K562 (cell line): ENCODE measurements around the gene MASP1. TPM values are rescaled to one million over a fixed set of nuclear protein-coding genes. Genes with fewer than 3 reads are reported as not detected.

Source experiments
- ATAC-seq: fragments of 200-7000 bp; cut with Tn5 transposase; 3 replicates; pipeline ENCODE4 v1.9.1; 2020; ENCODE audit warnings: moderate library complexity
- BruUV-seq: library from RNA; stranded (reverse); fragments of 400-500 nt; replicated peaks from 2 replicates; lab custom pipeline; 2021; lab: Mats Ljungman, UMichigan
- CTCF ChIA-PET: fragments of 300-600 bp; formaldehyde crosslinking; extraction: SDS; loops from one replicate; lab custom pipeline; 2021; ENCODE audit warnings: low intra/inter-chr PET ratio; lab: Yijun Ruan, JAX
- POLR2A ChIA-PET: fragments of 300-600, 350-650 bp; sonication (Branson Sonifier 250); formaldehyde crosslinking; extraction: SDS; loops from one replicate; lab custom pipeline; 2021; ENCODE audit warnings: antibody characterized with exemption, inconsistent platforms; lab: Yijun Ruan, JAX
- DNase-seq, 4 experiments: peaks; one replicate each; pipeline versions ENCODE4 v3.0.0 to v3.0.0-alpha.2; 2011 to 2018; ENCODE audit warnings: low spot score in 3 of 4, mixed read lengths in 3 of 4; ENCODE audit errors: extremely low read depth in 1 of 4
- FAIRE-seq: peaks from 2 replicates; lab custom pipeline; 2011; peaks lifted over from hg19 to GRCh38; lab: Jason Lieb, UNC
- H2AFZ ChIP-seq: 2 replicates; pipeline ENCODE4 v1.6.0; 2011; ENCODE audit warnings: low read depth, low read length, control low read depth, inconsistent platforms
- H3K27ac ChIP-seq: fragments of 200-600 bp; 3 replicates; pipeline ENCODE4 v1.8.0; 2011; ENCODE audit warnings: low read depth, mild to moderate bottlenecking, control low read depth, inconsistent platforms, low read length, moderate library complexity, mixed read lengths; ENCODE audit errors: extremely low read depth
- H3K27me3 ChIP-seq, 2 experiments: fragments of 300-600 bp in 1 of 2; 2 replicates in 1 of 2; 3 replicates in 1 of 2; pipeline versions ENCODE4 v1.6.0 to v1.8.0; 2011; ENCODE audit warnings: inconsistent platforms in 2 of 2, low read length in 2 of 2, mild to moderate bottlenecking in 1 of 2, mixed read lengths in 1 of 2, moderate library complexity in 1 of 2; ENCODE audit not compliant: control insufficient read depth in 2 of 2, insufficient read depth in 2 of 2
- H3K36me3 ChIP-seq: fragments of 300-600 bp; 3 replicates; pipeline ENCODE4 v1.8.0; 2011; ENCODE audit warnings: mild to moderate bottlenecking, low read length, inconsistent platforms; ENCODE audit not compliant: control insufficient read depth, insufficient read depth
- H3K4me1 ChIP-seq, 2 experiments: fragments of 200-600 bp in 1 of 2; replicated peaks in 1 of 2; 2 replicates in 1 of 2; 3 replicates in 1 of 2; pipeline versions ENCODE4 v1.5.1 to v1.8.0; 2011; ENCODE audit warnings: inconsistent platforms in 2 of 2, low read length in 2 of 2, mild to moderate bottlenecking in 1 of 2, mixed read lengths in 1 of 2, moderate library complexity in 1 of 2; ENCODE audit not compliant: control insufficient read depth in 2 of 2, insufficient read depth in 2 of 2
- H3K4me2 ChIP-seq: 2 replicates; pipeline ENCODE4 v1.6.1; 2011; ENCODE audit warnings: low read length, control low read depth, inconsistent platforms, mixed read lengths; ENCODE audit not compliant: insufficient read depth
- H3K4me3 ChIP-seq: fragments of 200-600 bp; sonication (generic), shearing (Covaris generic); 2 replicates; pipeline ENCODE4 v1.5.1; 2016; ENCODE audit warnings: control low read depth, inconsistent platforms
- H3K79me2 ChIP-seq: fragments of 200-600 bp; 3 replicates; pipeline ENCODE4 v1.8.0; 2011; ENCODE audit warnings: low read length, inconsistent platforms; ENCODE audit not compliant: control insufficient read depth, insufficient read depth
- H3K9ac ChIP-seq, 2 experiments: 2 replicates each; pipeline versions ENCODE4 v1.6.0 to v1.6.1; 2011; ENCODE audit warnings: low read depth in 2 of 2, low read length in 2 of 2, control low read depth in 1 of 2, inconsistent platforms in 1 of 2, mild to moderate bottlenecking in 1 of 2, mixed read lengths in 1 of 2; ENCODE audit not compliant: insufficient read depth in 1 of 2
- H3K9me1 ChIP-seq: one replicate; pipeline ENCODE4 v1.6.0; 2011; ENCODE audit warnings: inconsistent platforms, mild to moderate bottlenecking, low read length, moderate library complexity; ENCODE audit not compliant: control insufficient read depth, insufficient read depth
- H3K9me3 ChIP-seq: replicated peaks from 2 replicates; pipeline ENCODE4 v1.5.1; 2011; ENCODE audit warnings: low read depth, low read length, inconsistent platforms; ENCODE audit not compliant: control insufficient read depth, insufficient read depth
- H4K20me1 ChIP-seq: replicated peaks from 2 replicates; pipeline ENCODE4 v1.6.1; 2011; ENCODE audit warnings: low read length, inconsistent platforms, mixed read lengths; ENCODE audit not compliant: control insufficient read depth, insufficient read depth
- CBFA2T2 ChIP-seq: fragments of 450-650 bp; conservative IDR thresholded peaks from 2 replicates; pipeline ENCODE4 v1.6.1; 2017; ENCODE audit warnings: mild to moderate bottlenecking
- CBX8 ChIP-seq: fragments of 200-600 bp; sonication (generic); IDR thresholded peaks from 2 replicates; pipeline ENCODE4 v1.6.1; 2012; ENCODE audit warnings: borderline replicate concordance, mixed run types, low read depth, mild to moderate bottlenecking, moderate library complexity, mixed read lengths, low read length, control low read depth, inconsistent platforms; ENCODE audit not compliant: poor library complexity, severe bottlenecking; ENCODE audit errors: extremely low read depth
- CXXC5 ChIP-seq: fragments of 250-450 bp; sonication (Bioruptor Pico); IDR thresholded peaks from 2 replicates; pipeline ENCODE4 v1.8.0; 2022; ENCODE audit warnings: inconsistent platforms, mild to moderate bottlenecking, moderate library complexity
- EZH2 ChIP-seq: IDR thresholded peaks from 2 replicates; pipeline ENCODE4 v1.6.1; 2012; ENCODE audit warnings: low read depth, mild to moderate bottlenecking, inconsistent platforms, low read length, borderline replicate concordance
- NCOR1 ChIP-seq: fragments of 450-650 bp; IDR thresholded peaks from 2 replicates; pipeline ENCODE4 v1.6.1; 2016; ENCODE audit warnings: mild to moderate bottlenecking, moderate library complexity
- NR1H2 ChIP-seq: sonication (generic); formaldehyde crosslinking; IDR thresholded peaks from 2 replicates; pipeline ENCODE4 v1.4.0; 2020; ENCODE audit warnings: mild to moderate bottlenecking, missing genetic modification reagents
- POU5F1 ChIP-seq: fragments of 150-350 bp; IDR thresholded peaks from 2 replicates; pipeline ENCODE4 v1.6.1; 2014; ENCODE audit warnings: borderline replicate concordance, low read length, low read depth, mild to moderate bottlenecking; ENCODE audit not compliant: partially characterized antibody
- ZBTB17 ChIP-seq: fragments of 450-650 bp; formaldehyde crosslinking; IDR thresholded peaks from 2 replicates; pipeline ENCODE4 v1.4.0; 2020; ENCODE audit warnings: mild to moderate bottlenecking
- WGBS: fragments of 100-300 bp; shearing (Covaris generic); methylation state at CpG from one replicate; pipeline ENCODE4 v1.1.6; 2016; ENCODE audit warnings: low coverage, mixed read lengths; ENCODE audit not compliant: insufficient coverage; ENCODE audit errors: missing lambda C conversion rate; 5-methylcytosine and 5-hydroxymethylcytosine counted together
- in situ Hi-C: fragments of 300-500 bp; cut with MboI; formaldehyde crosslinking; loops from 4 replicates; pipeline ENCODE4 v1.15.0; 2018; ENCODE audit warnings: inconsistent platforms, mixed read lengths
- intact Hi-C: fragments of 100-400 bp; cut with micrococcal nuclease; formaldehyde crosslinking; loops from 2 replicates; pipeline ENCODE4 v1.14.2; 2022
- polyA plus RNA-seq, 8 experiments: library from polyadenylated mRNA; depleted of rRNA in 4 of 8; stranded (reverse) in 5 of 8; unstranded in 3 of 8; fragments of >200 nt; fragmentation: Nextera tagmentation in 2 of 8; fragmentation: Illumina TruSeq in 1 of 8; extraction: Ambion mirVana in 2 of 8; extraction: Trizol in 1 of 8; gene quantifications; 2 replicates each; pipeline versions ENCODE4 v1.2.1 to v1.2.3, GENCODE V29; 2011 to 2014; ENCODE audit warnings: inconsistent platforms in 1 of 8, missing spikeins in 1 of 8
- total RNA-seq, 7 experiments: library from RNA; depleted of rRNA in 6 of 7; stranded (reverse); fragments of >200 nt in 6 of 7; fragmentation: Illumina TruSeq in 2 of 7; extraction: Trizol in 2 of 7; gene quantifications; 2 replicates each; pipeline versions ENCODE4 v1.2.1 to v1.2.3, GENCODE V29; 2011 to 2021; ENCODE audit warnings: low replicate concordance in 1 of 7
- TF ChIP-seq, protein P1 (sequence below): fragments of 250-450 bp; sonication (Bioruptor Pico); IDR thresholded peaks from 2 replicates; pipeline ENCODE4 v1.8.0; 2021; ENCODE audit warnings: borderline replicate concordance, mild to moderate bottlenecking, moderate library complexity; ENCODE audit not compliant: poor library complexity, severe bottlenecking
- TF ChIP-seq, protein P2 (sequence below): sonication (generic); formaldehyde crosslinking; IDR thresholded peaks from 2 replicates; pipeline ENCODE4 v1.8.1; 2023; ENCODE audit warnings: mild to moderate bottlenecking, missing genetic modification reagents
- TF ChIP-seq, protein P3 (sequence below), 2 experiments: fragments of 200-800 bp in 1 of 2; sonication (Bioruptor generic) in 1 of 2; sonication (generic) in 1 of 2; formaldehyde crosslinking in 1 of 2; IDR thresholded peaks in 1 of 2; conservative IDR thresholded peaks in 1 of 2; 2 replicates each; pipeline versions ENCODE4 v1.5.0 to v1.6.1; 2016 to 2020; ENCODE audit warnings: missing compliant biosample characterization in 1 of 2, missing genetic modification characterization in 1 of 2, missing genetic modification reagents in 1 of 2

The MASP1 gene
- total and polyA plus RNA-seq, 9 of the 15 experiments (the other 6 are each of a cell fraction or from before 2014, with no cell fraction given): 0.03 to 0.24 (median 0.20) TPM; not detected in 3

DNA sequence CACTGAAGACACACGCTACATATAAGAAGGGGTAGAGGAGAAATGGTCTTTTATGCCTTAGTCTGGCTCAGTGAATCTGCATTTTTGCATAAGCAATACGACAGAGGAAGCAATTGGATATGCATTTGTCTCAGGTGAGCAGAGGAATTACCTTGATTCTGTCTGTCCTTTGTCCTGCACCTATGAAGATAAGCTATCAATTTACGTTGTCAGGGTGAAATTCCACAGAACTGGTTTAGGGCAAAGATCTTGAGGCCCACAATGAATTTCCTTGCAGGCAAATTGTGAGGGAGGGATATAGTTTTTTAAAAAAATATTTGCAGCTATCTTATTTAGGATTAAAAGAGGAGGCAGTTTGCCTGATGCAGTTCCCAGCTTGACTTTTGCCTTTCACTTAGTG, 31.6 kb upstream of the MASP1 start:
- Histone ChIP-seq H3K36me3 (no peaks in the 10 kb centered on the region), H3K27ac (no peak overlapping the region), H3K27me3 (no peaks in the 10 kb centered on the region; a peak in 1 of 5 replicates), H3K4me3 (no peak overlapping the region), H2AFZ (no peak overlapping the region), H3K9me1 (no peaks in the 10 kb centered on the region), H3K9me3 (no peaks in the 10 kb centered on the region), H3K4me1 (no peaks in the 10 kb centered on the region; a peak in 1 of 5 replicates), H3K9ac (no peak overlapping the region), H3K79me2 (no peaks in the 10 kb centered on the region), H4K20me1 (no peaks in the 10 kb centered on the region), H3K4me2 (no peak overlapping the region)
- ATAC-seq (no peak), DNase-seq (no peak), FAIRE-seq (no peak)
- ChIA-PET POLR2A (no interaction called here), CTCF (no interaction called here)
- in situ Hi-C loops: no loop called here
- intact Hi-C loops: no loop called here
- WGBS: 0% methylated on average over 3 of the region's 3 CpGs
- no TSS peak for BruUV-seq
- TF ChIP-seq, protein P1, sequence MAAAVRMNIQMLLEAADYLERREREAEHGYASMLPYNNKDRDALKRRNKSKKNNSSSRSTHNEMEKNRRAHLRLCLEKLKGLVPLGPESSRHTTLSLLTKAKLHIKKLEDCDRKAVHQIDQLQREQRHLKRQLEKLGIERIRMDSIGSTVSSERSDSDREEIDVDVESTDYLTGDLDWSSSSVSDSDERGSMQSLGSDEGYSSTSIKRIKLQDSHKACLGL (CRISPR knock-in tag): no peak
- TF ChIP-seq POU5F1: no peak

DNA sequence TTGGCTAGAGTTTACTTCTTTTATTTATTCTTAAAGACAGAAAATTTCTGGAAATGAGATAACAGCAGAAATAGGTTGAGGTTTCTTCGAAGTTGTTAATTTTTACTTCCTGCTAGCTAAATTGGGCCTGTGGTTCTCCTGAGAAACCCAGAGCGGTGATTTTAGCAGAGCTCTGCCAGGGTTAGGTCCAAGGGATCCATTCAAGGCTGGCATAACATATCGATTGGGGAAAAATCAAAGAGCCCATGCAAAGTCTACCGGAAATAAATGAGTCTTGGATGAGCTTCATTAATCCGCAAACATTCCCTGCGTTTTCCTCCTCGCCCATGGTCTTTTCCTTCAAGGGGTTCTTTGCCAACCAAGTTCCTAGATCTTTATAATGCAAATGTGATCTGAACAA, 30.8 kb upstream of the MASP1 start:
- in situ Hi-C loops: no loop called here
- H3K27ac ChIP-seq: no peak overlapping the region
- H4K20me1 ChIP-seq: no peaks in the 10 kb centered on the region
- H3K4me2 ChIP-seq: no peak overlapping the region
- FAIRE-seq (no peak), DNase-seq (no peak), ATAC-seq (no peak)
- ChIA-PET POLR2A (interaction anchor here (1.3 kb wide), 1 partner anchor 14 kb away, joined by 3 read pairs; no protein-coding TSS in a partner anchor), CTCF (interaction anchor here (6.0 kb wide), 1 partner anchor 357 kb away, joined by 147 read pairs; no protein-coding TSS in a partner anchor)
- WGBS: 1% methylated on average over 7 of the region's 7 CpGs
- intact Hi-C loops: no loop called here
- H3K27me3 ChIP-seq: no peaks in the 10 kb centered on the region; a peak in 1 of 5 replicates
- H2AFZ ChIP-seq: no peak overlapping the region
- H3K9me1 ChIP-seq: no peaks in the 10 kb centered on the region
- H3K36me3 ChIP-seq: no peaks in the 10 kb centered on the region
- H3K4me1 ChIP-seq: no peaks in the 10 kb centered on the region; a peak in 1 of 5 replicates
- no peaks in the 10 kb centered on the region for H3K79me2 ChIP-seq
- no TSS peak for BruUV-seq
- no peak overlapping the region for H3K4me3 ChIP-seq
- no peak overlapping the region for H3K9ac ChIP-seq
- no peaks in the 10 kb centered on the region for H3K9me3 ChIP-seq
- no peak for TF ChIP-seq NCOR1
- no peak for TF ChIP-seq ZBTB17 (CRISPR knock-in tag)
- no peak for TF ChIP-seq NR1H2 (CRISPR knock-in tag)
- no peak for TF ChIP-seq CXXC5
- TF ChIP-seq CBFA2T2: no peak
- TF ChIP-seq, protein P2, sequence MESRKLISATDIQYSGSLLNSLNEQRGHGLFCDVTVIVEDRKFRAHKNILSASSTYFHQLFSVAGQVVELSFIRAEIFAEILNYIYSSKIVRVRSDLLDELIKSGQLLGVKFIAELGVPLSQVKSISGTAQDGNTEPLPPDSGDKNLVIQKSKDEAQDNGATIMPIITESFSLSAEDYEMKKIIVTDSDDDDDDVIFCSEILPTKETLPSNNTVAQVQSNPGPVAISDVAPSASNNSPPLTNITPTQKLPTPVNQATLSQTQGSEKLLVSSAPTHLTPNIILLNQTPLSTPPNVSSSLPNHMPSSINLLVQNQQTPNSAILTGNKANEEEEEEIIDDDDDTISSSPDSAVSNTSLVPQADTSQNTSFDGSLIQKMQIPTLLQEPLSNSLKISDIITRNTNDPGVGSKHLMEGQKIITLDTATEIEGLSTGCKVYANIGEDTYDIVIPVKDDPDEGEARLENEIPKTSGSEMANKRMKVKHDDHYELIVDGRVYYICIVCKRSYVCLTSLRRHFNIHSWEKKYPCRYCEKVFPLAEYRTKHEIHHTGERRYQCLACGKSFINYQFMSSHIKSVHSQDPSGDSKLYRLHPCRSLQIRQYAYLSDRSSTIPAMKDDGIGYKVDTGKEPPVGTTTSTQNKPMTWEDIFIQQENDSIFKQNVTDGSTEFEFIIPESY (CRISPR knock-in tag): no peak
- TF ChIP-seq EZH2: no peak
- TF ChIP-seq, protein P3, sequence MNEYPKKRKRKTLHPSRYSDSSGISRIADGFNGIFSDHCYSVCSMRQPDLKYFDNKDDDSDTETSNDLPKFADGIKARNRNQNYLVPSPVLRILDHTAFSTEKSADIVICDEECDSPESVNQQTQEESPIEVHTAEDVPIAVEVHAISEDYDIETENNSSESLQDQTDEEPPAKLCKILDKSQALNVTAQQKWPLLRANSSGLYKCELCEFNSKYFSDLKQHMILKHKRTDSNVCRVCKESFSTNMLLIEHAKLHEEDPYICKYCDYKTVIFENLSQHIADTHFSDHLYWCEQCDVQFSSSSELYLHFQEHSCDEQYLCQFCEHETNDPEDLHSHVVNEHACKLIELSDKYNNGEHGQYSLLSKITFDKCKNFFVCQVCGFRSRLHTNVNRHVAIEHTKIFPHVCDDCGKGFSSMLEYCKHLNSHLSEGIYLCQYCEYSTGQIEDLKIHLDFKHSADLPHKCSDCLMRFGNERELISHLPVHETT (CRISPR knock-in tag; conservative IDR thresholded peaks at IDR 0.05 in 1 of 2, IDR thresholded peaks at IDR 0.05 in 1 of 2): no peak
- no peak for TF ChIP-seq CBX8
